Measurements from ENCODE around the gene ACSM6.

DNA sequence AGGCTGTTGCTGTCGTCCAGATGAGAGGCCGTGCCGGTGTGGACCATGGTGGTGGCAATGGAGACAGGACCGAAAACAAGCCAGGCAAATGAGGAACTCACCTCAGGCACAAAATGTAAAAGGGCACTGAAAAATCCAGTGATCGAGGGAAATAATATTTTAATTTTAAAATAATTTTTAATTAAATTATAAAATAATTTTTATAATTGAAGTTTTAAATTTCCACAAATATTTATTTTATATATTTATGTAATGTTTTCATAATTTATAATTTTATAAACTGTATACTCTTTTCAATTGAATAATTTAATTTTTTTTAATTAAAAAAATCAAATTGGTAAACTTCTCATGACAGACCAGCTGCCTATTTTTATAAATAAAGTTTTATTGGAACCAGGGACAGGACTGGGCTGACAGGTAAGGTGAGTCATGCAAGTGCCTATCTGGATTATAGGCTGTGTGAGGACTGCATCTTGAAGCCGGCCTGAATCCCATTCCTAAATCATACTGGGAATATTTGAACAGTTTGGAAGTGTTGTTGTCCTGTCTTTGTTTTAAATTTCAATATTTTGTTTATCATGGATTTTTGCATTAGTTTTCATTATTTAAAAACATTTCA lies 15.6 kb downstream of the ACSM6 start:
- TF ChIP-seq CTCF (IDR thresholded peaks at IDR 0.05) (no peak), POLR2AphosphoS5 (IDR thresholded peaks at IDR 0.05) (no peak), POLR2A (IDR thresholded peaks at IDR 0.05) (no peak)
